HT-29 (cell line): ENCODE data around the gene LSM14B. TPM values are rescaled to one million over a fixed set of nuclear protein-coding genes. Genes with fewer than 3 reads are reported as not detected.

ENCODE experiments used
- DNase-seq: peaks from one replicate; pipeline ENCODE4 v3.0.0-alpha.2; 2015; ENCODE audit warnings: low spot score
- total RNA-seq: library from RNA; depleted of rRNA; stranded (reverse); fragments of >200 nt; shearing (Covaris generic); gene quantifications from 2 replicates; pipeline ENCODE4 v1.2.3, GENCODE V29; 2014

The LSM14B gene
- total RNA-seq, 1 experiment from 2014 or later, result 80.0 TPM

- DNase-seq, result no peak
These were observed 40.6 kb downstream of the LSM14B start for GRCh38 chr20:62162765-62163484.

GRCh38 chr20:62163485-62163865 is 41.2 kb downstream of the LSM14B start:
- no peak for DNase-seq

GRCh38 chr20:62163986-62164762 is 41.9 kb downstream of the LSM14B start:
- no peak for DNase-seq

- DNase-seq, result no peak
These were observed 42.8 kb downstream of the LSM14B start for GRCh38 chr20:62164879-62165761.

GRCh38 chr20:62165762-62166399 is 43.6 kb downstream of the LSM14B start:
- no peak for DNase-seq

- DNase-seq, result no peak
These were observed 45.2 kb downstream of the LSM14B start for GRCh38 chr20:62167474-62167873.

- no peak for DNase-seq
These were observed 45.8 kb downstream of the LSM14B start for GRCh38 chr20:62168061-62168460.

- no peak for DNase-seq
These were observed 46.7 kb downstream of the LSM14B start for GRCh38 chr20:62168890-62169435.

GRCh38 chr20:62170536-62170935 is 48.3 kb downstream of the LSM14B start:
- no peak for DNase-seq

GRCh38 chr20:62171245-62171644 is 49.0 kb downstream of the LSM14B start:
- no peak for DNase-seq

GRCh38 chr20:62172666-62173065 is 50.4 kb downstream of the LSM14B start:
- no peak for DNase-seq

GRCh38 chr20:62174021-62174804 is 51.9 kb downstream of the LSM14B start:
- no peak for DNase-seq

- no peak for DNase-seq
These were observed 52.8 kb downstream of the LSM14B start for GRCh38 chr20:62174870-62175624.

- no peak for DNase-seq
These were observed 53.4 kb downstream of the LSM14B start for GRCh38 chr20:62175711-62176110.

GRCh38 chr20:62176866-62177265 is 54.6 kb downstream of the LSM14B start:
- no peak for DNase-seq

- DNase-seq, result no peak
These were observed 55.0 kb downstream of the LSM14B start for GRCh38 chr20:62177307-62177706.

- DNase-seq, result no peak
These were observed 56.3 kb downstream of the LSM14B start for GRCh38 chr20:62178316-62179161.

- no peak for DNase-seq
These were observed 56.9 kb downstream of the LSM14B start for GRCh38 chr20:62179162-62179504.

GRCh38 chr20:62181808-62182207 is 59.5 kb downstream of the LSM14B start:
- peak; percentile 4 for DNase-seq
